ENCODE results near the gene TENM4. TPM values are rescaled to one million over a fixed set of nuclear protein-coding genes. Genes with fewer than 3 reads are reported as not detected.

TENM4 gene
- total and polyA plus RNA-seq, 4 donors, result 0.02 to 0.33 (median 0.14) TPM

DNA sequence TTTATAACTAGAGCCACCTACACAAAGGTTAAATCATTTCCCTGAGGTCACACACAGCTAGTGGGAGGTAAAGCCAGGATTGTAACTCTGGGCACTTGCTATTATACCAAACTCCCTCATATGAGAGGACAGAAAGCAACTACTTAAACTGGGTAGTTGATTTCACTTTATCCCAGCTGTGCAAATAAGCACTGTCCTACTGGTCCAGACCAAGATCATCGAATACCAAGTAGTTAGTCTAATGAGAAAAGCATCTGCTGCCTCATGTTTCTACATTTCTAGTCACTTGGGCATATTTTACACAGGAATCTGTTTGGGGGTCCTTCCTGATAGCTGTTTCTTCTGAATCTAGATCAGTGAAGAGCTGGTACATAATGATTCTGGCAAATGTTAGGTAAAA is 687.5 kb downstream of the TENM4 start:
- no peaks in the 10 kb centered on the region for H3K9me3 ChIP-seq (ENCODE audit: control insufficient read depth in 4 of 4, low read length in 3 of 4)
- no peak overlapping the region for H3K4me3 ChIP-seq (ENCODE audit: low read depth in 1 of 3, low read length in 3 of 3)
- no peak overlapping the region for H3K9ac ChIP-seq (ENCODE audit: low read depth in 1 of 2, low read length in 2 of 2)
- WGBS, result 72% methylated on average over 1 of the region's 1 CpG
- H3K27me3 ChIP-seq (ENCODE audit: control insufficient read depth in 4 of 4, insufficient read depth in 4 of 4, low read length in 3 of 4), result no peaks in the 10 kb centered on the region
- no peak for DNase-seq (ENCODE audit: low spot score)
- TF ChIP-seq, protein P1, sequence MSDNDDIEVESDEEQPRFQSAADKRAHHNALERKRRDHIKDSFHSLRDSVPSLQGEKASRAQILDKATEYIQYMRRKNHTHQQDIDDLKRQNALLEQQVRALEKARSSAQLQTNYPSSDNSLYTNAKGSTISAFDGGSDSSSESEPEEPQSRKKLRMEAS (IDR thresholded peaks at IDR 0.05), result no peak
- TF ChIP-seq GABPA (IDR thresholded peaks at IDR 0.05 in 1 of 2, conservative IDR thresholded peaks at IDR 0.05 in 1 of 2), result no peak
- TF ChIP-seq, protein P2, sequence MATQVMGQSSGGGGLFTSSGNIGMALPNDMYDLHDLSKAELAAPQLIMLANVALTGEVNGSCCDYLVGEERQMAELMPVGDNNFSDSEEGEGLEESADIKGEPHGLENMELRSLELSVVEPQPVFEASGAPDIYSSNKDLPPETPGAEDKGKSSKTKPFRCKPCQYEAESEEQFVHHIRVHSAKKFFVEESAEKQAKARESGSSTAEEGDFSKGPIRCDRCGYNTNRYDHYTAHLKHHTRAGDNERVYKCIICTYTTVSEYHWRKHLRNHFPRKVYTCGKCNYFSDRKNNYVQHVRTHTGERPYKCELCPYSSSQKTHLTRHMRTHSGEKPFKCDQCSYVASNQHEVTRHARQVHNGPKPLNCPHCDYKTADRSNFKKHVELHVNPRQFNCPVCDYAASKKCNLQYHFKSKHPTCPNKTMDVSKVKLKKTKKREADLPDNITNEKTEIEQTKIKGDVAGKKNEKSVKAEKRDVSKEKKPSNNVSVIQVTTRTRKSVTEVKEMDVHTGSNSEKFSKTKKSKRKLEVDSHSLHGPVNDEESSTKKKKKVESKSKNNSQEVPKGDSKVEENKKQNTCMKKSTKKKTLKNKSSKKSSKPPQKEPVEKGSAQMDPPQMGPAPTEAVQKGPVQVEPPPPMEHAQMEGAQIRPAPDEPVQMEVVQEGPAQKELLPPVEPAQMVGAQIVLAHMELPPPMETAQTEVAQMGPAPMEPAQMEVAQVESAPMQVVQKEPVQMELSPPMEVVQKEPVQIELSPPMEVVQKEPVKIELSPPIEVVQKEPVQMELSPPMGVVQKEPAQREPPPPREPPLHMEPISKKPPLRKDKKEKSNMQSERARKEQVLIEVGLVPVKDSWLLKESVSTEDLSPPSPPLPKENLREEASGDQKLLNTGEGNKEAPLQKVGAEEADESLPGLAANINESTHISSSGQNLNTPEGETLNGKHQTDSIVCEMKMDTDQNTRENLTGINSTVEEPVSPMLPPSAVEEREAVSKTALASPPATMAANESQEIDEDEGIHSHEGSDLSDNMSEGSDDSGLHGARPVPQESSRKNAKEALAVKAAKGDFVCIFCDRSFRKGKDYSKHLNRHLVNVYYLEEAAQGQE (IDR thresholded peaks at IDR 0.05), result no peak
- TF ChIP-seq RXRA (IDR thresholded peaks at IDR 0.05), result no peak
- no peak for TF ChIP-seq SP1 (IDR thresholded peaks at IDR 0.05)
- TF ChIP-seq RAD21 (IDR thresholded peaks at IDR 0.05), result no peak
- TF ChIP-seq FOXA2 (IDR thresholded peaks at IDR 0.05), result no peak
- no peak for TF ChIP-seq JUND (IDR thresholded peaks at IDR 0.05)
- no peak for TF ChIP-seq FOXA1 (IDR thresholded peaks at IDR 0.05)
- no peak for TF ChIP-seq TAF1 (conservative IDR thresholded peaks at IDR 0.05)
- TF ChIP-seq, protein P3, sequence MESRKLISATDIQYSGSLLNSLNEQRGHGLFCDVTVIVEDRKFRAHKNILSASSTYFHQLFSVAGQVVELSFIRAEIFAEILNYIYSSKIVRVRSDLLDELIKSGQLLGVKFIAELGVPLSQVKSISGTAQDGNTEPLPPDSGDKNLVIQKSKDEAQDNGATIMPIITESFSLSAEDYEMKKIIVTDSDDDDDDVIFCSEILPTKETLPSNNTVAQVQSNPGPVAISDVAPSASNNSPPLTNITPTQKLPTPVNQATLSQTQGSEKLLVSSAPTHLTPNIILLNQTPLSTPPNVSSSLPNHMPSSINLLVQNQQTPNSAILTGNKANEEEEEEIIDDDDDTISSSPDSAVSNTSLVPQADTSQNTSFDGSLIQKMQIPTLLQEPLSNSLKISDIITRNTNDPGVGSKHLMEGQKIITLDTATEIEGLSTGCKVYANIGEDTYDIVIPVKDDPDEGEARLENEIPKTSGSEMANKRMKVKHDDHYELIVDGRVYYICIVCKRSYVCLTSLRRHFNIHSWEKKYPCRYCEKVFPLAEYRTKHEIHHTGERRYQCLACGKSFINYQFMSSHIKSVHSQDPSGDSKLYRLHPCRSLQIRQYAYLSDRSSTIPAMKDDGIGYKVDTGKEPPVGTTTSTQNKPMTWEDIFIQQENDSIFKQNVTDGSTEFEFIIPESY (IDR thresholded peaks at IDR 0.05), result no peak
- no peak for TF ChIP-seq YY1 (IDR thresholded peaks at IDR 0.05)
- no peak for TF ChIP-seq HNF4G (IDR thresholded peaks at IDR 0.05)
- TF ChIP-seq, protein P4, sequence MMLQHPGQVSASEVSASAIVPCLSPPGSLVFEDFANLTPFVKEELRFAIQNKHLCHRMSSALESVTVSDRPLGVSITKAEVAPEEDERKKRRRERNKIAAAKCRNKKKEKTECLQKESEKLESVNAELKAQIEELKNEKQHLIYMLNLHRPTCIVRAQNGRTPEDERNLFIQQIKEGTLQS (IDR thresholded peaks at IDR 0.05), result no peak
- TF ChIP-seq, protein P5, sequence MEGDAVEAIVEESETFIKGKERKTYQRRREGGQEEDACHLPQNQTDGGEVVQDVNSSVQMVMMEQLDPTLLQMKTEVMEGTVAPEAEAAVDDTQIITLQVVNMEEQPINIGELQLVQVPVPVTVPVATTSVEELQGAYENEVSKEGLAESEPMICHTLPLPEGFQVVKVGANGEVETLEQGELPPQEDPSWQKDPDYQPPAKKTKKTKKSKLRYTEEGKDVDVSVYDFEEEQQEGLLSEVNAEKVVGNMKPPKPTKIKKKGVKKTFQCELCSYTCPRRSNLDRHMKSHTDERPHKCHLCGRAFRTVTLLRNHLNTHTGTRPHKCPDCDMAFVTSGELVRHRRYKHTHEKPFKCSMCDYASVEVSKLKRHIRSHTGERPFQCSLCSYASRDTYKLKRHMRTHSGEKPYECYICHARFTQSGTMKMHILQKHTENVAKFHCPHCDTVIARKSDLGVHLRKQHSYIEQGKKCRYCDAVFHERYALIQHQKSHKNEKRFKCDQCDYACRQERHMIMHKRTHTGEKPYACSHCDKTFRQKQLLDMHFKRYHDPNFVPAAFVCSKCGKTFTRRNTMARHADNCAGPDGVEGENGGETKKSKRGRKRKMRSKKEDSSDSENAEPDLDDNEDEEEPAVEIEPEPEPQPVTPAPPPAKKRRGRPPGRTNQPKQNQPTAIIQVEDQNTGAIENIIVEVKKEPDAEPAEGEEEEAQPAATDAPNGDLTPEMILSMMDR (IDR thresholded peaks at IDR 0.05; ENCODE audit: low read depth, low read length, missing input control), result no peak
- no peaks in the 10 kb centered on the region for H3K36me3 ChIP-seq (ENCODE audit: control insufficient read depth in 4 of 4, insufficient read depth in 3 of 4, low read depth in 1 of 4, low read length in 3 of 4)
- H3K27ac ChIP-seq (ENCODE audit: low read depth in 1 of 2, low read length in 2 of 2), result no peak overlapping the region
- no peaks in the 10 kb centered on the region for H3K4me1 ChIP-seq (ENCODE audit: control insufficient read depth in 4 of 4, insufficient read depth in 4 of 4, low read length in 3 of 4)

DNA sequence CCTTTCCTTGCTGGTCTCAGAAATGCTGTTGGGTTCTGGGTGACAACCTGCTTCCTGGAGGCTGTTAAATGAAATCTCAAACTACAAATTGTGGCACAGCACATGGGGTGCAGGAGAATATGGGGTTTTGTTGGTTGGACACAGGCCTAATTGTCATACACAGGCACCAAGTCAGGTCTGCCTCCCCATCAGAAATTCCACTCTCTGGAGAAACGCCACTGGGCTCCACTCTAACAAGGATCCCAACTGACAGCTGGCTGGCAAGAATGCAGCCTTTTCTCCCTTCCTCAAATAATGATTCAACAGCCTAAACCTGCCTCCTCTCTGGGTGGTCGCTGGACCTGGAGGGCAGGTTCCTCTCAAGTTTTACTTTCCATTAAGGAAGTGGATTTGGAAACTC is 688.3 kb downstream of the TENM4 start:
- whole genome bisulfite sequencing, result 81% methylated on average over 2 of the region's 2 CpGs
- DNase-seq (ENCODE audit: low spot score), result no peak
- no peaks in the 10 kb centered on the region for H3K4me1 ChIP-seq (ENCODE audit: control insufficient read depth in 4 of 4, insufficient read depth in 4 of 4, low read length in 3 of 4)
- H3K9me3 ChIP-seq (ENCODE audit: control insufficient read depth in 4 of 4, low read length in 3 of 4), result no peaks in the 10 kb centered on the region
- H3K36me3 ChIP-seq (ENCODE audit: control insufficient read depth in 4 of 4, insufficient read depth in 3 of 4, low read depth in 1 of 4, low read length in 3 of 4), result no peaks in the 10 kb centered on the region
- H3K4me3 ChIP-seq (ENCODE audit: low read depth in 1 of 3, low read length in 3 of 3), result no peak overlapping the region
- no peak overlapping the region for H3K9ac ChIP-seq (ENCODE audit: low read depth in 1 of 2, low read length in 2 of 2)
- TF ChIP-seq, protein P1 (IDR thresholded peaks at IDR 0.05), result no peak
- no peaks in the 10 kb centered on the region for H3K27me3 ChIP-seq (ENCODE audit: control insufficient read depth in 4 of 4, insufficient read depth in 4 of 4, low read length in 3 of 4)
- H3K27ac ChIP-seq (ENCODE audit: low read depth in 1 of 2, low read length in 2 of 2), result no peak overlapping the region
